HepG2 (cell line): Measurements from ENCODE around the gene EZH2. TPM values are rescaled to one million over a fixed set of nuclear protein-coding genes. Genes with fewer than 3 reads are reported as not detected.
A peak's percentile ranks its signal among the peaks of the same experiment; 100 is the strongest.

Source experiments
- ATAC-seq: fragments of 200-7000 bp; cut with Tn5 transposase; 3 replicates; pipeline ENCODE4 v1.9.1; 2020; ENCODE audit warnings: mild to moderate bottlenecking, moderate library complexity
- BruUV-seq: library from RNA; stranded (reverse); fragments of 400-500 nt; replicated peaks from 2 replicates; lab custom pipeline; 2021; lab: Mats Ljungman, UMichigan
- CTCF ChIA-PET: fragments of 300-600 bp; formaldehyde crosslinking; extraction: SDS; loops from one replicate; lab custom pipeline; 2021; ENCODE audit warnings: low total read pairs, inconsistent platforms, low intra/inter-chr PET ratio; lab: Yijun Ruan, JAX
- POLR2A ChIA-PET: fragments of 350-600 bp; sonication (Branson Sonifier 250); formaldehyde crosslinking; loops from one replicate; lab custom pipeline; 2020; ENCODE audit warnings: antibody characterized with exemption, inconsistent platforms; lab: Yijun Ruan, JAX
- DNase-seq: peaks from one replicate; pipeline ENCODE4 v3.0.0-alpha.2; 2015; ENCODE audit warnings: low spot score
- FAIRE-seq: peaks from 3 replicates; lab custom pipeline; 2011; peaks lifted over from hg19 to GRCh38; lab: Jason Lieb, UNC
- H2AFZ ChIP-seq: one replicate; pipeline ENCODE4 v1.6.1; 2011; ENCODE audit warnings: low read length, inconsistent platforms
- H3K27ac ChIP-seq: fragments of 300-600 bp; 3 replicates; pipeline ENCODE4 v1.8.0; 2011; ENCODE audit warnings: mixed run types, mild to moderate bottlenecking, mixed read lengths, low read length, inconsistent platforms; ENCODE audit not compliant: insufficient read depth; ENCODE audit errors: extremely low read length
- H3K27me3 ChIP-seq, 2 experiments: fragments of 200-600 bp in 1 of 2; 2 replicates in 1 of 2; 3 replicates in 1 of 2; pipeline versions ENCODE4 v1.6.0 to v1.8.0; 2011; ENCODE audit warnings: low read length in 2 of 2, mild to moderate bottlenecking in 2 of 2, moderate library complexity in 2 of 2, inconsistent platforms in 1 of 2; ENCODE audit not compliant: insufficient read depth in 2 of 2, control insufficient read depth in 1 of 2
- H3K36me3 ChIP-seq, 2 experiments: fragments of 200-600 bp in 1 of 2; replicated peaks in 1 of 2; 2 replicates in 1 of 2; 3 replicates in 1 of 2; pipeline versions ENCODE4 v1.5.1 to v1.8.0; 2011; ENCODE audit warnings: low read length in 2 of 2, inconsistent platforms in 1 of 2; ENCODE audit not compliant: insufficient read depth in 2 of 2, control insufficient read depth in 1 of 2
- H3K4me1 ChIP-seq: 2 replicates; pipeline ENCODE4 v1.5.1; 2012; ENCODE audit warnings: low read length, inconsistent platforms; ENCODE audit not compliant: insufficient read depth
- H3K4me2 ChIP-seq: 2 replicates; pipeline ENCODE4 v1.6.0; 2011; ENCODE audit warnings: low read depth, low read length, inconsistent platforms
- H3K4me3 ChIP-seq, 3 experiments: fragments of 200-600 bp in 1 of 3; sonication (generic), shearing (Covaris generic) in 1 of 3; replicated peaks in 1 of 3; 2 replicates each; pipeline ENCODE4 v1.5.1; 2011 to 2016; ENCODE audit warnings: low read length in 3 of 3, inconsistent platforms in 2 of 3, low read depth in 2 of 3, mild to moderate bottlenecking in 2 of 3, control low read depth in 1 of 3, mixed read lengths in 1 of 3; ENCODE audit not compliant: insufficient read depth in 1 of 3
- H3K79me2 ChIP-seq: one replicate; pipeline ENCODE4 v1.6.1; 2011; ENCODE audit warnings: low read length, inconsistent platforms; ENCODE audit not compliant: insufficient read depth
- H3K9ac ChIP-seq: 2 replicates; pipeline ENCODE4 v1.6.0; 2011; ENCODE audit warnings: mild to moderate bottlenecking, low read depth, low read length, inconsistent platforms; ENCODE audit not compliant: insufficient read depth
- H3K9me3 ChIP-seq: 2 replicates; pipeline ENCODE4 v1.5.1; 2012; ENCODE audit warnings: mild to moderate bottlenecking, low read length
- H4K20me1 ChIP-seq: 2 replicates; pipeline ENCODE4 v1.6.0; 2011; ENCODE audit warnings: inconsistent platforms, mild to moderate bottlenecking, low read length, moderate library complexity; ENCODE audit not compliant: insufficient read depth
- FOXA1 ChIP-seq, 2 experiments: fragments of 450-650 bp in 1 of 2; sonication (generic) in 1 of 2; formaldehyde crosslinking in 1 of 2; IDR thresholded peaks; 2 replicates each; pipeline versions ENCODE4 v1.4.0 to v1.6.1; 2016 to 2020; ENCODE audit warnings: missing genetic modification reagents in 1 of 2
- RXRA ChIP-seq: sonication (generic); formaldehyde crosslinking; IDR thresholded peaks from 2 replicates; pipeline ENCODE4 v1.5.1; 2020; ENCODE audit warnings: missing genetic modification reagents
- SAP130 ChIP-seq: IDR thresholded peaks from 2 replicates; pipeline ENCODE4 v1.6.1; 2016; ENCODE audit warnings: low read depth
- ZSCAN25 ChIP-seq: sonication (generic); formaldehyde crosslinking; IDR thresholded peaks from 2 replicates; pipeline ENCODE4 v1.8.0; 2022; ENCODE audit warnings: mild to moderate bottlenecking, missing genetic modification reagents
- WGBS: methylation state at CpG from one replicate; pipeline ENCODE4 v1.1.6; 2017; ENCODE audit warnings: low lambda C conversion rate; 5-methylcytosine and 5-hydroxymethylcytosine counted together
- in situ Hi-C: cut with HindIII; loops from 2 replicates; pipeline ENCODE4 v1.10.0; 2017; ENCODE audit warnings: low pct_unique_long_range_greater_than_20kb; ENCODE audit not compliant: extremely low pct_ligation_motif_present
- intact Hi-C: fragments of 100-400 bp; cut with micrococcal nuclease; formaldehyde crosslinking; loops from one replicate; pipeline ENCODE4 v1.10.0; 2022; ENCODE audit not compliant: unreplicated experiment
- polyA plus RNA-seq, 8 experiments: library from polyadenylated mRNA; depleted of rRNA in 3 of 8; stranded (reverse) in 7 of 8; unstranded in 1 of 8; fragments of >200 nt; fragmentation: Illumina TruSeq in 4 of 8; extraction: Trizol in 4 of 8; gene quantifications; 2 replicates each; pipeline versions ENCODE4 v1.2.1 to v1.2.3, GENCODE V29; 2011 to 2016; ENCODE audit warnings: low read depth in 4 of 8, missing spikeins in 1 of 8, mixed read lengths in 1 of 8; ENCODE audit not compliant: insufficient read depth in 1 of 8
- total RNA-seq, 5 experiments: library from RNA; depleted of rRNA; stranded (reverse); fragments of >200 nt; fragmentation: Illumina TruSeq; extraction: Trizol; gene quantifications; 2 replicates each; pipeline ENCODE4 v1.2.3, GENCODE V29; 2016; ENCODE audit warnings: low read depth in 1 of 5
- TF ChIP-seq, protein P1 (sequence below), 2 experiments: fragments of 450-650 bp in 1 of 2; sonication (generic) in 1 of 2; formaldehyde crosslinking; IDR thresholded peaks; 2 replicates each; pipeline versions ENCODE4 v1.5.0 to v1.8.0; 2020 to 2022; ENCODE audit warnings: mild to moderate bottlenecking in 1 of 2, missing genetic modification reagents in 1 of 2

The EZH2 gene
- total and polyA plus RNA-seq, 2 of the 13 experiments (the other 11 are each of a cell fraction or from before 2014, with no cell fraction given) = 26.0 to 34.3 TPM

DNA sequence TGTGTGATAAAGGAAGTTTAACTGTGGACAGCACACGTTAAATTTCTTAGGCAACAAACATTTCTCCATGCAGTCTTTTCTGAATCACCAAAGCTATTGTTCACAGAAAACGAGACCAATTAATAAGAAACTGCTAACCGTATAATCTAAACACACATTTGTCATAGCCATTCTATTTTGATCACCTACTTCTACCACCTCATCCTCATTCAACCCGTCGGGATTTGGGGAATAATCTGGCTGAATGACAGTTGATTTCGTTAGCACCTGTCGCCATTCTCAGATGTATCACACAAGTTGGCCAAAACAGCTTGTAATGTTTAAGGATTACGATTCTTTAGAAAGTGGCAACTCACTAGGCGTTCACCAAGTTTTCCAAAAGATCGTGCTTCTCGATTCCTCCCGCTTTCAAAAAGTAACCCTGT lies 1.2 kb downstream of the EZH2 start:
- no peaks in the 10 kb centered on the region for H3K36me3 ChIP-seq
- H3K27me3 ChIP-seq = no peaks in the 10 kb centered on the region
- no peaks in the 10 kb centered on the region for H4K20me1 ChIP-seq
- ATAC-seq (no peak), DNase-seq (no peak), FAIRE-seq (peak; percentile 18)
- H3K79me2 ChIP-seq = peaks cover 51% of the 10 kb centered on the region
- under 1% methylated on average over 12 of the region's 12 CpGs for WGBS
- TSS peak; percentile 51 for BruUV-seq
- H3K4me2 ChIP-seq = peak overlapping the region; percentile 70
- H3K27ac ChIP-seq = peak overlapping the region; percentile 95
- no peak overlapping the region for H2AFZ ChIP-seq
- peaks cover 29% of the 10 kb centered on the region for H3K4me1 ChIP-seq
- POLR2A ChIA-PET = interaction anchor here (1.1 to 1.2 kb wide), 2 partner anchors 10 to 58 kb away, joined by 3 to 5 read pairs; no protein-coding TSS in a partner anchor
- intact Hi-C loops = loop anchor here (2.0 to 5.0 kb wide), 2 partner anchors 58 to 79 kb away; no protein-coding TSS in a partner anchor
- no peak for TF ChIP-seq FOXA1 (IDR thresholded peaks at IDR 0.05)
- no peak for TF ChIP-seq FOXA1 (CRISPR knock-in tag; IDR thresholded peaks at IDR 0.05)
- TF ChIP-seq ZSCAN25 (CRISPR knock-in tag) = no peak
- peak; percentile 29; the same call in 1 of the 2 replicates for TF ChIP-seq SAP130
- TF ChIP-seq, all 625 proteins: peak for 1
- in situ Hi-C loops = no loop called here
- Histone ChIP-seq H3K9ac (peak overlapping the region; percentile 73), H3K4me3 (peak overlapping the region; percentile 87 to 99 (median 98)), H3K9me3 (no peaks in the 10 kb centered on the region)
- CTCF ChIA-PET = no interaction called here

DNA sequence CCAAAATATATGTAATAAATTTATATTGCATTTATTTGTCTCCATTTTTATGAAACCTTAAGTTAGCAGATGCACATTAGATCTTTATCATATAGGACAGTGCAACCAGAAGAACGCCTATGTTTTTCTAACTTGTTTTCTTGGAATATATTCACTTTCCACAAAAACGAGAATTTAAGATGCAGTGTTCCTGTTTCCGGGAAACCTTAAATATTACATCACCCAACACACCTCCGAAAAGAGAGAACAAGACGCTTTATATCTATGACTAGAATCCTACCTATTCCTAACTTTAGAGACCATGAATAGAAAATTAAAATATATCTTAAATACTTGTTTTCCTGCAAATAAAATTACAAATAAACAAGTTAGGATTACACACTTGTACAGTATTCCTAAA lies 1.9 kb downstream of the EZH2 start:
- Histone ChIP-seq H3K27me3 (no peaks in the 10 kb centered on the region), H4K20me1 (no peaks in the 10 kb centered on the region; the same call in 1 of the 2 replicates), H3K4me2 (peak overlapping the region; percentile 70), H3K9me3 (no peaks in the 10 kb centered on the region), H3K9ac (peak overlapping the region; percentile 73; the same call in 1 of the 2 replicates), H3K4me1 (peaks cover 29% of the 10 kb centered on the region), H3K36me3 (no peaks in the 10 kb centered on the region), H2AFZ (no peak overlapping the region), H3K4me3 (peak overlapping the region; percentile 87 to 99 (median 98); a peak in 4 of 6 replicates), H3K27ac (peak overlapping the region; percentile 95), H3K79me2 (peaks cover 58% of the 10 kb centered on the region)
- ChIA-PET CTCF (no interaction called here), POLR2A (no interaction called here)
- BruUV-seq = no TSS peak
- in situ Hi-C loops = no loop called here
- no peak for TF ChIP-seq RXRA
- TF ChIP-seq, protein P1, sequence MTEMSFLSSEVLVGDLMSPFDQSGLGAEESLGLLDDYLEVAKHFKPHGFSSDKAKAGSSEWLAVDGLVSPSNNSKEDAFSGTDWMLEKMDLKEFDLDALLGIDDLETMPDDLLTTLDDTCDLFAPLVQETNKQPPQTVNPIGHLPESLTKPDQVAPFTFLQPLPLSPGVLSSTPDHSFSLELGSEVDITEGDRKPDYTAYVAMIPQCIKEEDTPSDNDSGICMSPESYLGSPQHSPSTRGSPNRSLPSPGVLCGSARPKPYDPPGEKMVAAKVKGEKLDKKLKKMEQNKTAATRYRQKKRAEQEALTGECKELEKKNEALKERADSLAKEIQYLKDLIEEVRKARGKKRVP (CRISPR knock-in tag; IDR thresholded peaks at IDR 0.05) = peak in 1 of 2 experiments; percentile 44; a peak in 1 of 4 replicates
- FAIRE-seq = no peak
- no peak for DNase-seq
- WGBS = 18% methylated on average over 5 of the region's 5 CpGs
- intact Hi-C loops = loop anchor here (2.0 to 5.0 kb wide), 2 partner anchors 59 to 80 kb away; no protein-coding TSS in a partner anchor
- no peak for ATAC-seq
